HL-60 (cell line): ENCODE measurements around the gene BAHCC1.

Experiments used
- GABPA ChIP-seq: IDR thresholded peaks from 2 replicates; pipeline ENCODE4 v1.6.1; 2012; ENCODE audit warnings: low read depth
- POLR2AphosphoS5 ChIP-seq: IDR thresholded peaks from 2 replicates; pipeline ENCODE4 v1.6.1; 2012; ENCODE audit warnings: low read depth
- REST ChIP-seq: IDR thresholded peaks from 2 replicates; pipeline ENCODE4 v1.6.1; 2012; ENCODE audit warnings: low read depth; ENCODE audit not compliant: insufficient replicate concordance
- SPI1 ChIP-seq: IDR thresholded peaks from 2 replicates; pipeline ENCODE4 v1.6.1; 2012; ENCODE audit warnings: low read depth, mild to moderate bottlenecking, borderline replicate concordance
- TF ChIP-seq, protein P1 (sequence below): IDR thresholded peaks from one replicate; pipeline ENCODE4 v1.5.1; 2011; ENCODE audit warnings: low read length, control low read depth, inconsistent platforms; ENCODE audit not compliant: insufficient read depth

DNA sequence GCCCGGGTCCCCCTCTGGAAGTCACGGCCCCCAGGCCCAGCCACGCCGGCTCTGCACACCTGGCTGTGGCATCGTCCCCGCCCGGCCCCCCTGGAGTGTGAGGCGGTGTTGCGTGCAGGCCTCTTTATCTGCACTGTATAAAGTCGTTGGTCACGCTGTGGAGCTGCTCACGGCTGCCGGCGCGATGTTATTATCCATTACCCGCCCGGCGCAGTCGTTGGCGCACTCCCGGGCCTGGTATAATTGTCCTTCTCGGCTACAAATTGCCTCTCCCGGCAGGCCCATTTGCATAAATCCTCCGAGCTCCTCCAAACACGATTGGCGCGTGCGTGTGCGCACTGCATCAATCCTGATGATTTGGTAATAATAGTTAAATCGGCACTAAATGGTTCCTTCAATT lies 57.8 kb downstream of the BAHCC1 start:
- TF ChIP-seq, protein P1, sequence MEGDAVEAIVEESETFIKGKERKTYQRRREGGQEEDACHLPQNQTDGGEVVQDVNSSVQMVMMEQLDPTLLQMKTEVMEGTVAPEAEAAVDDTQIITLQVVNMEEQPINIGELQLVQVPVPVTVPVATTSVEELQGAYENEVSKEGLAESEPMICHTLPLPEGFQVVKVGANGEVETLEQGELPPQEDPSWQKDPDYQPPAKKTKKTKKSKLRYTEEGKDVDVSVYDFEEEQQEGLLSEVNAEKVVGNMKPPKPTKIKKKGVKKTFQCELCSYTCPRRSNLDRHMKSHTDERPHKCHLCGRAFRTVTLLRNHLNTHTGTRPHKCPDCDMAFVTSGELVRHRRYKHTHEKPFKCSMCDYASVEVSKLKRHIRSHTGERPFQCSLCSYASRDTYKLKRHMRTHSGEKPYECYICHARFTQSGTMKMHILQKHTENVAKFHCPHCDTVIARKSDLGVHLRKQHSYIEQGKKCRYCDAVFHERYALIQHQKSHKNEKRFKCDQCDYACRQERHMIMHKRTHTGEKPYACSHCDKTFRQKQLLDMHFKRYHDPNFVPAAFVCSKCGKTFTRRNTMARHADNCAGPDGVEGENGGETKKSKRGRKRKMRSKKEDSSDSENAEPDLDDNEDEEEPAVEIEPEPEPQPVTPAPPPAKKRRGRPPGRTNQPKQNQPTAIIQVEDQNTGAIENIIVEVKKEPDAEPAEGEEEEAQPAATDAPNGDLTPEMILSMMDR: no peak
- no peak for TF ChIP-seq POLR2AphosphoS5
- TF ChIP-seq REST: no peak
- TF ChIP-seq GABPA: no peak
- no peak for TF ChIP-seq SPI1
